NCI-H748 (cell line): ENCODE measurements around the gene KMT2E.

Experiments
- DNase-seq: peaks from one replicate; lab custom pipeline; 2025; ENCODE audit not compliant: unreplicated experiment; lab: John Stamatoyannopoulos, UW

KMT2E gene

GRCh38 chr7:105068886-105069285, 54.9 kb downstream of the KMT2E start:
- DNase-seq: no peak

GRCh38 chr7:105073143-105073542, 59.1 kb downstream of the KMT2E start:
- DNase-seq: no peak

GRCh38 chr7:105079348-105079747, 65.3 kb downstream of the KMT2E start:
- DNase-seq: no peak

GRCh38 chr7:105084581-105084980, 70.6 kb downstream of the KMT2E start:
- no peak for DNase-seq

- no peak for DNase-seq
These were observed 72.8 kb downstream of the KMT2E start for GRCh38 chr7:105086850-105087249.

DNA sequence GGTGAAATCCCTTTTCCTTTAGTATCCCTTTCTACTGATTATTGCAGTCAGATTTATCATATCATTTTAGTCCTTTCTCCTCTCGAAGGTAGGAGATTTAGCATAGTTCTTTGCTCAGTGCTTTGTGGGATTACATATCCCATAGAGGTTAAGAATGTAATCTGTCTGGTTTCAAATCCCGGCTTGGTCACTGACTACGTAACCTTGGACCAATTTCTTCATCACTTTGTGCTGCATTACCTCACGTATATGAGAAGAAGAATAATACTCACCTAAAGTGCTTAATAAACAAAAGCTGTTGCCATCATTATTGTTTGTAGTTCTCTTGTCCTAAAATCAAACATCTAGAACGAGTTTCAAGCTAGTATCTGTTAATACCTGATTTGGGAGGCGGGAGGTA, 74.0 kb downstream of the KMT2E start:
- no peak for DNase-seq

DNA sequence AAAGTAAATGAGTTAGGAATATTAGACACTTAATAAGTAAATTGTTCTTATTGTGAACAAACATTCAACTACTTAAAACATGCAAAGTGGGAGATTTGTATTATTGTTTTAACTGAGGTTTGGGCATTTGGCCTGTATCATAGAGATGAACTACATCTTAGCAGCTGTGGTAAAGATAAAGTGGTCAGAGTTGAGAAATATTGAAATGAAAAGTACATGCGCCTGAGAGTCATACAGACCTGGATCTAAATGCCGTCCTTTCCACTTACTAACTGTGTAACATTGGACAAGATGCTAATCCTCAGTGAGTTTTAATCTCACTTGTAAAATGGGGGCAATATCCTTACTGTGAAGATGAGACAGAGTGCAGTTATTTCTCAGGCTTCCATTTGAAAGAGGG, 74.5 kb downstream of the KMT2E start:
- no peak for DNase-seq

GRCh38 chr7:105094966-105095365, 81.0 kb downstream of the KMT2E start:
- no peak for DNase-seq

GRCh38 chr7:105096306-105096705, 82.3 kb downstream of the KMT2E start:
- no peak for DNase-seq

DNA sequence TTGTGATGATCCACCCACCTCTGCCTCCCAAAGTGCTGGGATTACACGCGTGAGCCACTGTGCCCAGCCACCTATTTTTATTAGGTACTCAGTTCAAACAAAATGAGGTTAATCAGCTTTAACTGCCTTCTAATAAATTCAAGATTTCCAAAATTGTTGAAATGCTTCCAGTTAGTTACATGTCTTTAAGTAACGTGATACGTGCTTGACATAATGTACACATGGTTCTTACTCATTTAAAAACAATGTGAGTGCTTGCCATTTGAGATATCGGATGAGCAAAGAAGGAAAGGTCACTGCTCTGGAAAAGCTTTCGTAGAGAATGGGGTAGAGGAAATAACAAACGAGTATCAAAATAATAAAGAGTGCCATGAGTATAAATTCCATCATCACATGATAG, 83.6 kb downstream of the KMT2E start:
- DNase-seq: no peak

- DNase-seq: no peak
These were observed 85.0 kb downstream of the KMT2E start for GRCh38 chr7:105098863-105099515.

DNA sequence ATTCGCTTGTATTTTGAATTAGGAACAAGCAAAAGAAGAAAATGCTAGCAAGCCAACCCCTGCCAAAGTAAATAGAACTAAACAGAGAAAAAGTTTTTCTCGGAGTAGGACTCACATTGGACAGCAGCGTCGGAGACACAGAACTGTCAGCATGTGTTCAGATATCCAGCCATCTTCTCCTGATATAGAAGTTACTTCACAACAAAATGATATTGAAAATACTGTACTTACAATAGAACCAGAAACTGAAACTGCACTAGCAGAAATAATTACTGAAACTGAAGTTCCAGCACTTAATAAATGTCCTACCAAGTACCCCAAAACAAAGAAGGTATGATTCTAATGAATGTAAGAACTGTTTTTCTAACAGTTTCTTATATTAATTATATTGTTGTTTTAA, 87.9 kb downstream of the KMT2E start:
- no peak for DNase-seq

DNA sequence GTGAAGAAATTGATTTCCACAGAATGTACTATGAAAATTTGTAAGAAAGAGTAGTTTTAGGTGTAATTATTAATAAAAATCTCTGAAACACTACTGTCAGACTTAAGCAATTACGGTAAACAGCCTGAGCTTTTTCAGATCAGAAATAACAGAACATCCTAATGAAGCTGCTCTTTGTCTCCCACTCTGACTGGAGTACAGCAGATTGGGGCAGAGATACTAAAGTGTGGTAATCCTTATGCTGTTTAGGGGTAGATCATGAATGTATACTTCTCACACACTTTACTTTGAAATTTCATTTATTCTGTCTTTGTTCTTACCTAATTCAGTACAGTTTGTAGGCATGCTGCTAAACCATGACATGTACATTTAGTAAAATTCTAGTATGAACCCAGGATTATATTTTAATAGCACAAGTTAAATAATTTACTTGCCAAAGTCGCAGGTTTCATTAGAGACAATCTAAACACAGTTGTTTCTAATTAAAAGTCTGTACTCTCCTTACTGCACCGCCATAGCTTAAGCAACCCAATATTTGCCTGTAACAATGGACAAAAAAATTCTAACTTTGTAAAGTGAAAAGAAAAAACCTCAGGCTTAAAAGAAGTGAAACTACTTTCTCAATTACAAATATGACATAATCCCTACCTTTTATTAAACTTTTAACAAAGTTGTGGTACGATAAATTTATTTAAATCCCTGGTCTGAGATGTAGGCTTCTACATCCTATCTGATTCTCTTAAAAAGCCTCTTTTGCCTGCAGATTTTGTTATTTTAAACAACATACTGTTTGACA, 88.8 kb downstream of the KMT2E start:
- DNase-seq: no peak

DNA sequence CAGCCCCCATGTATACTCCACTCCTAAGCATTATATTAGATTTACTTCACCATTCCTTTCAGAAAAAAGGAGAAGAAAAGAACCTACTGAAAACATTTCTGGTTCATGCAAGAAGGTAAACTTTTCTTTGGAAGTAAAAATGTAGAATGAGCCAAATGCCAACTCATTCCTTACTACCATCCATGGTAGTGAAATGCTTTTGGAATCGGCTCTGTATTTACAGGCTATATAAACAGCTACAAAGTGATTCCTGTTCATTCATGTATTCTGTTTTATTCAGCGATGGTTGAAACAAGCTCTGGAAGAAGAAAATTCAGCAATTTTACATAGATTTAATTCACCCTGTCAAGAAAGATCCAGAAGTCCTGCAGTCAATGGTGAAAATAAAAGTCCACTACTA, 91.6 kb downstream of the KMT2E start:
- no peak for DNase-seq

GRCh38 chr7:105106473-105106872, 92.5 kb downstream of the KMT2E start:
- DNase-seq: no peak

- DNase-seq: no peak
These were observed 93.5 kb downstream of the KMT2E start for GRCh38 chr7:105107458-105107857.

DNA sequence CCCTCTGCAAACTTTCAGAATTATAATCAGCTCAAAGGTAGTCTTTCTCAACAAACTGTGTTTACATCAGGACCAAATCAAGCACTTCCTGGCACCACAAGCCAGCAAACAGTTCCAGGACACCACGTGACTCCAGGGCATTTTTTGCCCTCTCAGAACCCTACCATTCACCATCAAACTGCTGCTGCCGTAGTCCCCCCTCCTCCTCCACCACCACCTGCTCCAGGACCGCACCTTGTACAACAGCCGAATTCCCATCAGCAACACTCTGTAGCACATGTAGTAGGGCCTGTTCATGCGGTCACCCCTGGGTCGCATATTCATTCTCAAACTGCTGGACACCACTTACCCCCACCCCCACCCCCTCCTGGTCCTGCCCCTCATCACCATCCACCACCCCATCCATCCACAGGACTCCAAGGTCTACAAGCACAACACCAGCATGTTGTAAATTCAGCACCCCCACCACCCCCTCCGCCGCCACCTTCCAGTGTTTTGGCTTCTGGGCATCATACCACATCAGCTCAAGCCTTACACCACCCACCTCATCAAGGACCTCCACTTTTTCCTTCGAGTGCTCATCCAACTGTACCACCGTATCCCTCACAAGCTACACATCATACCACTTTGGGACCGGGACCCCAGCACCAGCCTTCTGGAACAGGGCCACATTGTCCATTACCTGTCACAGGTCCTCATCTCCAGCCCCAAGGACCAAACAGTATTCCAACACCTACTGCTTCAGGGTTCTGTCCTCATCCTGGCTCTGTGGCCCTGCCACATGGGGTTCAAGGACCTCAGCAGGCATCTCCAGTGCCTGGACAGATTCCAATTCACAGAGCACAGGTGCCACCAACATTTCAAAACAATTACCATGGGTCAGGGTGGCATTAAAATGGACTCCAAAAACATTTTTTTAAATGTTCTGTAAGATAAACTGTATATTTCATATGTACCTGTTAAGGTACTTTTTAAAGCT, 98.7 kb downstream of the KMT2E start:
- DNase-seq: no peak

DNA sequence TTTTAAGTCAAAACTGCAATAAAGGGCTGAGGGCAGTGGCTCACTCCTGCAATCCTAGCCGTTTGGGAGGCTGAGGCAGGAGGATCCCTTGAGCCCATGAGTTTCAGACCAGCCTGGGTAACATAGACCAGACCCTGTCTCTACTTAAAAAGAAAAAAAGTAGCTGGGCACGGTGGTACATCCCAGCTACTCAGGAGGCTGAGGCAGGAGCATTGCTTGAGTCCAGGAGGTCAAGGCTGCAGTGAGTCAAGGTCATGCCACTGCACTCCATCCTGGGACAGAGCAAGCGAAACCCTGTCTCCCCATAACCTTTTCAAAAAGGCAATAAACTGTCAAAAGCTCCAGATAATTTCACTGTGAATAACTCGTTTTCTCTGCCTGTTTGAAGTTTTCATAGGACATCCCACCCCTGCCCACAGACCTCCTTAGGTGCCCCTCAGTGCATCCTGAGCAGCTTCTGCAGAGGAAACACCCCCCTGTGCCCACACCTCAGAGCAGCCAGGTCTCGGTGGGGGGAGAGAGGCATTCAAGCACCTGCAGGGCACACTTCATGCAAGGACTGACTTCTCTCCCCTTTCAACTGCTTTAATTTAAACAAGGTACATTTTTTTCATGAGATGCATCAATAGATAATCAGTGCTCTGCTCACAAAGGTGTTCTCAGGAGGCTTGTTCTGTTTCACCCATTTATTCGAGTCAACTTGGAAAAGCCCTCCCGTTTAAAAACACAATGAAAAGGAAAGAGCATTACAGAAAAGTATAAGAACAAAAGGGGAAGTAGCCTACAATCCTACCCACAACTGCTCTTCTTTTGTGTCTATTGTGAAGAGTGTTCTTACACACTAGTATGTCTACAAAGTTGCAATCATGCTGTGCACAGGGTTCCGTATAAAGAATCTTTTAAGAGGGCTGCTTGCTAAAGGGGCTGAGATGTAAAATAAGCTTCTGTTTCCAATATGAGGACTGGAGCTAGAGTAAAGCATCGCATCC, 104.9 kb downstream of the KMT2E start:
- DNase-seq: no peak

- DNase-seq: no peak
These were observed 108.6 kb downstream of the KMT2E start for GRCh38 chr7:105122619-105123018.

- no peak for DNase-seq
These were observed 111.7 kb downstream of the KMT2E start for GRCh38 chr7:105125745-105126144.
